DND-41 (cell line): Measurements from ENCODE around the gene ZNF564.

Experiments used
- ATAC-seq: fragments of 200-7000 bp; cut with Tn5 transposase; 3 replicates; pipeline ENCODE4 v1.9.1; 2021; ENCODE audit warnings: low read depth; ENCODE audit not compliant: insufficient read depth
- DNase-seq: peaks from one replicate; pipeline ENCODE4 v3.0.0-alpha.2; 2020
- H2AFZ ChIP-seq: 2 replicates; pipeline ENCODE4 v1.6.0; 2012; ENCODE audit warnings: low read depth, low read length
- H3K27ac ChIP-seq: 2 replicates; pipeline ENCODE4 v1.5.1; 2012; ENCODE audit warnings: low read length, inconsistent platforms
- H3K27me3 ChIP-seq: fragments of 200-600 bp; sonication (generic); 2 replicates; pipeline ENCODE4 v1.6.0; 2012; ENCODE audit warnings: low read length, mild to moderate bottlenecking, inconsistent platforms; ENCODE audit not compliant: insufficient read depth, poor library complexity
- H3K36me3 ChIP-seq: 2 replicates; pipeline ENCODE4 v1.5.1; 2012; ENCODE audit warnings: low read length, inconsistent platforms; ENCODE audit not compliant: insufficient read depth
- H3K4me1 ChIP-seq: 2 replicates; pipeline ENCODE4 v1.5.1; 2012; ENCODE audit warnings: mild to moderate bottlenecking, low read length; ENCODE audit not compliant: insufficient read depth
- H3K4me2 ChIP-seq: 2 replicates; pipeline ENCODE4 v1.6.0; 2012; ENCODE audit warnings: mild to moderate bottlenecking, moderate library complexity, low read length, inconsistent platforms; ENCODE audit not compliant: insufficient read depth
- H3K4me3 ChIP-seq, 2 experiments: fragments of 200-600 bp in 1 of 2; shearing (Covaris generic) in 1 of 2; 2 replicates each; pipeline ENCODE4 v1.5.1; 2012 to 2016; ENCODE audit warnings: inconsistent platforms in 2 of 2, low read length in 2 of 2, mild to moderate bottlenecking in 2 of 2, low read depth in 1 of 2, moderate library complexity in 1 of 2
- H3K79me2 ChIP-seq: 2 replicates; pipeline ENCODE4 v1.6.0; 2012; ENCODE audit warnings: low read length, inconsistent platforms; ENCODE audit not compliant: insufficient read depth
- H3K9ac ChIP-seq: 2 replicates; pipeline ENCODE4 v1.6.0; 2012; ENCODE audit warnings: low read depth, mild to moderate bottlenecking, inconsistent platforms, low read length, moderate library complexity
- H3K9me3 ChIP-seq: 2 replicates; pipeline ENCODE4 v1.5.1; 2012; ENCODE audit warnings: low read length, moderate library complexity, mild to moderate bottlenecking, inconsistent platforms; ENCODE audit not compliant: insufficient read depth, severe bottlenecking
- H4K20me1 ChIP-seq: 2 replicates; pipeline ENCODE4 v1.6.0; 2012; ENCODE audit warnings: low read length; ENCODE audit not compliant: insufficient read depth
- CTCF ChIP-seq: IDR thresholded peaks from 2 replicates; pipeline ENCODE4 v1.5.1; 2012; ENCODE audit warnings: borderline replicate concordance, low read length, moderate library complexity, mild to moderate bottlenecking; ENCODE audit not compliant: poor library complexity, severe bottlenecking; ENCODE audit errors: extremely low read depth
- EZH2 ChIP-seq: IDR thresholded peaks from 3 replicates; pipeline ENCODE4 v1.6.1; 2012; ENCODE audit warnings: borderline replicate concordance, low read depth, mild to moderate bottlenecking, moderate library complexity, low read length, inconsistent platforms; ENCODE audit not compliant: severe bottlenecking

The ZNF564 gene

GRCh38 chr19:12596485-12596884 is 45.2 kb upstream of the ZNF564 start:
- H3K27ac ChIP-seq: no peak overlapping the region
- H3K9me3 ChIP-seq: no peaks in the 10 kb centered on the region
- no peaks in the 10 kb centered on the region for H3K27me3 ChIP-seq
- no peak for DNase-seq
- no peak overlapping the region for H3K4me3 ChIP-seq
- H3K9ac ChIP-seq: no peak overlapping the region
- TF ChIP-seq CTCF: no peak
- TF ChIP-seq EZH2: no peak
- H3K79me2 ChIP-seq: 0 out of 2 replicates have a peak, but pooled peaks cover 2% of the 10 kb centered on the region
- no peak for ATAC-seq
- H3K4me2 ChIP-seq: no peak overlapping the region
- H3K36me3 ChIP-seq: peaks cover 19% of the 10 kb centered on the region
- H2AFZ ChIP-seq: no peak overlapping the region
- H4K20me1 ChIP-seq: no peaks in the 10 kb centered on the region
- no peaks in the 10 kb centered on the region for H3K4me1 ChIP-seq

GRCh38 chr19:12581100-12581499 is 29.8 kb upstream of the ZNF564 start:
- DNase-seq (no peak), ATAC-seq (no peak)
- TF ChIP-seq EZH2 (no peak), CTCF (no peak)
- Histone ChIP-seq H4K20me1 (no peaks in the 10 kb centered on the region), H3K36me3 (peaks cover 41% of the 10 kb centered on the region), H3K4me3 (no peak overlapping the region), H3K27me3 (no peaks in the 10 kb centered on the region), H3K9me3 (no peaks in the 10 kb centered on the region), H3K4me1 (no peaks in the 10 kb centered on the region), H3K9ac (no peak overlapping the region), H3K4me2 (no peak overlapping the region), H3K79me2 (no peaks in the 10 kb centered on the region), H2AFZ (no peak overlapping the region), H3K27ac (no peak overlapping the region)

GRCh38 chr19:12580180-12580694 is 29.0 kb upstream of the ZNF564 start:
- TF ChIP-seq CTCF: no peak
- TF ChIP-seq EZH2: no peak
- Histone ChIP-seq H4K20me1 (no peaks in the 10 kb centered on the region), H3K27ac (no peak overlapping the region), H3K4me3 (no peak overlapping the region), H2AFZ (no peak overlapping the region), H3K4me2 (no peak overlapping the region), H3K79me2 (no peaks in the 10 kb centered on the region), H3K9me3 (no peaks in the 10 kb centered on the region), H3K36me3 (peaks cover 41% of the 10 kb centered on the region), H3K9ac (no peak overlapping the region), H3K27me3 (no peaks in the 10 kb centered on the region), H3K4me1 (no peaks in the 10 kb centered on the region)
- DNase-seq (no peak), ATAC-seq (no peak)

GRCh38 chr19:12578641-12579040 is 27.4 kb upstream of the ZNF564 start:
- TF ChIP-seq CTCF (no peak), EZH2 (no peak)
- no peak overlapping the region for H3K4me3 ChIP-seq
- no peak overlapping the region for H2AFZ ChIP-seq
- H3K9me3 ChIP-seq: no peaks in the 10 kb centered on the region
- no peaks in the 10 kb centered on the region for H3K27me3 ChIP-seq
- no peak overlapping the region for H3K4me2 ChIP-seq
- no peaks in the 10 kb centered on the region for H3K4me1 ChIP-seq
- H3K79me2 ChIP-seq: no peaks in the 10 kb centered on the region
- DNase-seq (no peak), ATAC-seq (no peak)
- no peak overlapping the region for H3K27ac ChIP-seq
- H4K20me1 ChIP-seq: no peaks in the 10 kb centered on the region
- H3K36me3 ChIP-seq: peaks cover 41% of the 10 kb centered on the region
- H3K9ac ChIP-seq: no peak overlapping the region
